NCI-H2227 (cell line): ENCODE data around the gene PLXNA2.
A peak's percentile ranks its signal among the peaks of the same experiment; 100 is the strongest.

ENCODE experiments used
- DNase-seq: peaks from one replicate; lab custom pipeline; 2025; ENCODE audit not compliant: unreplicated experiment; lab: John Stamatoyannopoulos, UW

The PLXNA2 gene

GRCh38 chr1:208242941-208243526, 1.1 kb downstream of the PLXNA2 start:
- DNase-seq, result peak; percentile 44

DNA sequence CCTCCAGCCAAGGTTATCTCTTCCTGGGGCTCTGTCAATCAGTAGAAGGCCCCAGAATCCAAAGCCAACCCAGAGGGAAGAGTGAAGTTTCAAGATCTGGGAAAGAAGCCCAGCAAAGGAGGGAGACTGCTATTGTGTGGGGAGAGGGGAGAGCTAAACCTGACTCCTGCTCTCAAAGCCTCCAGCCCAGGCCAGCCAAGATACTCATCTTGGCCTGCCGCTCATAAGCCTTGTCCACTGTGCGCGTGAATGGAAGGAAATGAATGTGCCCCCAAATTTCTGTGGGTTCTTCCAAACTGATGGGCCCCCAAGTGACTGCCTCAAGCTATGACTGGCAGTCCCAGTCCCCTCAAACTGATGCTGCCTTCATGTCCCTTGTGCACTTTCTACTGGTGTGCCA, 2.0 kb downstream of the PLXNA2 start:
- no peak for DNase-seq

- DNase-seq, result no peak
These were observed 2.7 kb downstream of the PLXNA2 start for GRCh38 chr1:208241512-208241911.

DNA sequence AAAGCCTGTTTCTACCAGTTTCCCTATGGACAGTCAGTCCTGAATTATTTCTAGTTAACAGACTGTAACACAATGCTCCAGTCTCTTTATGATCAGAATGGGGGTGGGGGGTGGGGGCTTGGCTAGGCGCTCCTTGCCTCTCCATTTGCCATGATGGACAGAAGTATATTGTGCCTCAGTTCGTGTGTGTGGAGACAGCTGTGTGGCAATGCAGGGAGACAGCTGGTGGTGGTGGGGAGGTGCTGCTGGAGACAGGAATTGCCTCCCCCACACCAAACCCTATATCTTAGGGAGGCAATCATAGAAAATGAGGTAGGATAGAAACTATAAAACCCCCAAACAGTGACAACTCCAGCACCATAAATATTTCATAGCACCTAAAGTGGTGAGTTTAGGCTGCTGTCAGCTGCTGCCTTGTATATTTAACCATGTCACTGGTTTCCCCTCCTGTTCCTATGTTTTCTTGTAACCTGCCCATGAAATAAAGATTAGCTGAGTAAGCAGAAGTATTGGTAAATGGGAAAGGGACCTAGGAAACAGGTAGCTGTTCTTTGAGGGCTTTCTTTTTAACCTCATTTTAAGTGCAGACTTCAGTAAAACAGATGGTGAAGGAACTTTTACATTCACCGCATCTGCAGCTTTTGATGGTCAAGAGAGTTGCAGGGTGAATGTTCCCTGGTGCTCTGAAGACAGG, 3.4 kb downstream of the PLXNA2 start:
- DNase-seq, result no peak

DNA sequence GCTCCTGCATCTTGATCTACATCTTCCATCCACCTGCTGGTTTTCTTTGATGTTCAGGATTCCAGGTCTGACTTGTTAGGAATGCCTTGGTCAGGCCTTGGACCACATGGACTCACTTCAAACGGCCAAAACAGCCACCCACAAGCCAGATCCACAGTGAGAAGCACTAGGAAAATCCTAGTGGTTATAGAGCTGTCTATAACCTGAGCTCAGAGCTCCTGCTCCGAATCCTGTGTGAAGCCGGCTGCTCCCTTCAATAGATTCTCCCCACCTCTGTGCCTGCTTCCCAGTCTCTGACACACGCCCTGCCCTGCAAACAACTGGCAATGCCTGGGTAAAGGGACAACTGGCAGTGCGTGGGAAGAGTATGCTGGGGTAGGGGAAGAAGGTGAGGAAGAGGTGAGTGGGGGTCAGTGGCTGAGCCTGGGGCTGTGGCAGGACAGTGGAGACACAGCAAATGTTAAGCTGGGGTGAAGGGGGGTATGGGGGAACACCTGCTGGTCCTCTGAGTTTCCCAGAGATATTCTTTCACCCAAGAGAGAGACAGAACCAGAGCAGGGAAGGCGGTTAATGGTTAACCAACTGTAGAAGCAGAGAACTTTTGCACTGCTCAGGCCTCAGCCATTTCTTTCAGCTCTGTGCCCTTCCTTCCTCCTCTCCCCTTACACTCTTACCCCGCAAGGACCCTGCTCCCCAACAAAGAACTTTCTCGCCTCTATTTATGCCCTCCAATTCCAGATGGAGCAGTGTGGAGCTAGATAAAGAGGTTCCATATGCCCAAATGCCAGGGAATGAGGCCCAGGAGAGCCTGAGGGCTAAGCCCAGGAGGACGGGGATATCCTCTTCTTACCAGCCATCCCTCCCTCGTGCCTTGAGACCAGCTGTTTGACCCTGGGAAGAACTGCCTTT, 4.5 kb downstream of the PLXNA2 start:
- DNase-seq, result no peak

- DNase-seq, result peak; percentile 63
These were observed 5.3 kb downstream of the PLXNA2 start for GRCh38 chr1:208238710-208239472.

- DNase-seq, result no peak
These were observed 6.9 kb downstream of the PLXNA2 start for GRCh38 chr1:208237241-208237640.

DNA sequence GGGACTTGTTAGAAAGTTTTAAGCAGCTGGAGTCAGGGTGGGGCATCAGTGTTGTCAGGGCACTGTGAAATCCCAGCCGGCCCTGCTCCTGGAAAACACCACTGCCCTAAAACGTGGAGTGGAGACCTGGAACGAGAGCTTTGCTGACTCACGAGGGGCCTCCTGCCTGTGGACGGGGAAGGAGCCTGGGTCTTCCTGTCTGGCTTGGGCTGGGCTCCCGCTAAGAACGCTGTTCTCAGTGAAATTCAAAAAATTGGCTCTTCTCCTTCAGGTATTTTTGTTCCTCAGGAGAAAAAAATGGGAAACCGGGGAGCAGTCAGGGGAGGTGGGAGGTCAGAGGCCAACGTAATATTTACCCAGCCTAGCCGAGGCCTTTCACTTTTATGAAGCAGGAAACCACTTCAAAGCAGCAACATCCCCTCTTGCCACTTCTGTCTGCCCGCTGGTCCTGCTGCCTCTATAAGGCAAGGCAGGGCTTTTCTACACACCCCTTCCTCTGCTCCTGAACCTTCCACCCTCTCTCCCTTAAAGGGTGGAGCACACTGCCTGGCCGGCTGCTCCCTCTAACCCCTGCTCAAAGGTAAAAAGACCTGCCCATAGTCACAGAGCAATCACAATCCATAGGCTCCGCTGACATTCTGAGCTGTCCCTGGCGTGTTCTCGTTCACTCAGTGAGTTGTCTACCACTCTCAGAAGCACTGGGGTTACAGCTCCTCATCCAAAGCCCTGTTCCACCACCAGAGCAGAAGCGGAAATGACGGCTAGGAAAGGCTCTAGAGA, 8.0 kb downstream of the PLXNA2 start:
- DNase-seq, result no peak

DNA sequence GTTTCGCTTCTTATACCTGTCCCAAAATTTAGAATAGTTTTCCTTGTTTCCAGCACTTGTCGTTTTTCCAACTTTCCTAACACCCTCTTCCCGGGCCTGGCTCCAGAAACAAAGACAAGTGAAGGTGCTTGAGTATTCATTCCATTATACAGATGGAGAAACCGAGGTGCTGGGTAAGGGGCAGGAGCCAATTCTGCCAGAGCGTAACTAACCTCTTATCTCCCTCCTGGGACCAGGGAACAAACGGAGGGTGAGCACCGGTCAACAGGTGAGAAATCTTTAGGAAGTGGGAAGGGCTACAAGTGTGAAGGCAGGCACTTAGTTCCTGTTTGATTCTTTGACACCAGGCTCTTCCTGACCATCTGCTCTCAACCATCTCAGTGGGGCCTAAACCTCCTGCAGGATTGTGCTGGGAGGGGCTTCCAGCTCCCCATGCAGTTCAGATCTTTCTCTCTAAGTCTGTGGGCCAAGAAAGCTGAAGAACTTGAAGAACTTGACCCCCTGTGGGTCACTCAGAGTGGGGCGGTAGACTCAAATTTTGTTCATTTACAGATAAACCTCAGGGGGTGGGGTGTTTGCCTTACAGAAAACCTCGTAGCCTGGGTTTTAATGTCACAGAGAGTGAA, 8.7 kb downstream of the PLXNA2 start:
- DNase-seq, result no peak

GRCh38 chr1:208234721-208235120, 9.5 kb downstream of the PLXNA2 start:
- DNase-seq, result no peak

- DNase-seq, result no peak
These were observed 10.2 kb downstream of the PLXNA2 start for GRCh38 chr1:208233978-208234377.

DNA sequence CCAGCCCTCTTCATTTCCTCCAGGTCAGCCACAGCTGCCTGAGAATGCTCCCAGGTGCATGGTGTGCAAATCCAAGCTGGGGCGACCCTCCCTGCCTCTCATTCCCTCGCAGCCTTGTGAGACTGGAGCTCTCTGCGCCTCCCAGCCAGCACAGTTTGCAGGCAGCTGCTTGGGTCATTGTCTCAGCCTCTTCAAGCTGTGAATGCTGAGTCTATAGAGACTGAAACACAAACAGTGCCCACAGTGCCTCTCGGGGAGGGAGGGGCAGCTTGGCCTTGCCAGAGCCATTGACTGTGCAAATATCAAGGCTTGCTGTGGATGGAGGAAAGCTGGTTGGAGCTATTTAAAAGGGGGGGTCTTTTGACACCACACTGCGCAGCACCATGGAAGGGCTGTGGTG, 10.6 kb downstream of the PLXNA2 start:
- DNase-seq, result peak; percentile 83

- no peak for DNase-seq
These were observed 11.5 kb downstream of the PLXNA2 start for GRCh38 chr1:208232662-208233038.

GRCh38 chr1:208231881-208232661, 12.1 kb downstream of the PLXNA2 start:
- no peak for DNase-seq

GRCh38 chr1:208230668-208231529, 13.3 kb downstream of the PLXNA2 start:
- no peak for DNase-seq

DNA sequence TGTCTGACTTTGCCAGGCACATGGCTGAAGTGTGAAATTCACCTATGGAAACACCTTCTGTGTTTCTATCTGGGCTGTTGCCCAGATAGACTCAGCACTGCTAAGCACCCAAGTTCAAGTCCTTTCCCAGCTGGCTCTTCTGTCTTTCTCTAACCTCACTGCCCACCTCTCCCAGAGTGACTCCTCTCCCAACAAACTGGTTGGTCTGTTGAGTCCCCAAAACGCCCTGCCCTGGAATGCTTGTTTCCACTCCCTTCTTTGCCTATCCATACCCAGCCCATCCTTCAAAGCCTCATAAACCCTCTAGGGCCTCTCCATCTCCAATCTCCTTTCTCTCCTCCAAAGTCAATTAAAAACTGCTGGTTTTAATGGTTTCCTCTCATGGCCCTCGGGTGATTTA, 15.6 kb downstream of the PLXNA2 start:
- no peak for DNase-seq

DNA sequence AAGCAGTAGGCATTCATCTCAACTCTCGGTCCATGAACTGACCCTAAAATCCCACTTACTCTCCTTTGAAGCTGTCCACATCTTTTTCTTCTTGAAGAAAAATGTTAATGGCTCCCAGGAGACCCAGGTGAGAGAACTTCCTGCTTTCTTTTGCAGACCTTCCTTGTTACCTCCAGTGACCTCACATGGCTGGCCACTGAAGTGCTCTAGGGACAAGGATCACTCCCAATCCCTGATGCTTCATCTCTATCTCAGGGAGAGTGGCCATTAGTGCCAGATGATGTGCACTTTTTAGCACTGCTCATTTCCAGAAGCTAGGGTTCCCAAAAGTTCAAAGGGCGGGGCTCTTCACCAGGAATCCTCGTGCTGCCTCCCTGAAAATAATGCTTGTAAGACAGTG, 16.2 kb downstream of the PLXNA2 start:
- no peak for DNase-seq

GRCh38 chr1:208227366-208227765, 16.8 kb downstream of the PLXNA2 start:
- no peak for DNase-seq
